Measurements from ENCODE around the gene ARSH.

GRCh38 chrX:2969021-2969420, 37.3 kb upstream of the ARSH start:
- TF ChIP-seq CTCF (IDR thresholded peaks at IDR 0.05; ENCODE audit: low read depth, low read length) (no peak), EZH2phosphoT487 (IDR thresholded peaks at IDR 0.05; ENCODE audit: low read depth) (no peak)
